Keratinocyte (primary cell): ENCODE data around the gene ATP6V0E1. TPM values are rescaled to one million over a fixed set of nuclear protein-coding genes. Genes with fewer than 3 reads are reported as not detected.

Source experiments
- DNase-seq: peaks from one replicate; pipeline ENCODE4 v3.0.0-alpha.2; 2011; ENCODE audit warnings: low read depth, missing footprints, low spot score
- FAIRE-seq: peaks from 2 replicates; lab custom pipeline; 2011; peaks lifted over from hg19 to GRCh38; lab: Jason Lieb, UNC
- H2AFZ ChIP-seq: 2 replicates; pipeline ENCODE4 v1.6.0; 2012; ENCODE audit warnings: low read length, control low read depth, inconsistent platforms; ENCODE audit not compliant: control insufficient read depth
- H3K27ac ChIP-seq: 2 replicates; pipeline ENCODE4 v1.5.1; 2011; ENCODE audit warnings: low read length; ENCODE audit not compliant: control insufficient read depth, insufficient read depth
- H3K27me3 ChIP-seq: 3 replicates; pipeline ENCODE4 v1.6.0; 2011; ENCODE audit warnings: low read length; ENCODE audit not compliant: control insufficient read depth, insufficient read depth; ENCODE audit errors: extremely low read depth
- H3K36me3 ChIP-seq, 2 experiments: 2 replicates in 1 of 2; 3 replicates in 1 of 2; pipeline ENCODE4 v1.5.1; 2011; ENCODE audit warnings: low read length in 2 of 2, mild to moderate bottlenecking in 1 of 2; ENCODE audit not compliant: control insufficient read depth in 2 of 2, insufficient read depth in 2 of 2; ENCODE audit errors: extremely low read depth in 1 of 2
- H3K4me1 ChIP-seq: 3 replicates; pipeline ENCODE4 v1.5.1; 2011; ENCODE audit warnings: low read length; ENCODE audit not compliant: control insufficient read depth, insufficient read depth; ENCODE audit errors: extremely low read depth
- H3K4me2 ChIP-seq: 3 replicates; pipeline ENCODE4 v1.6.0; 2011; ENCODE audit warnings: low read depth, low read length; ENCODE audit not compliant: control insufficient read depth, insufficient read depth; ENCODE audit errors: extremely low read depth
- H3K4me3 ChIP-seq, 3 experiments: fragments of 200-600 bp in 1 of 3; sonication (generic) in 1 of 3; 2 replicates in 2 of 3; 3 replicates in 1 of 3; pipeline ENCODE4 v1.5.1; 2011 to 2016; ENCODE audit warnings: low read length in 3 of 3, mild to moderate bottlenecking in 3 of 3, control low read depth in 2 of 3, inconsistent platforms in 1 of 3, low read depth in 1 of 3, mixed read lengths in 1 of 3, mixed run types in 1 of 3, moderate library complexity in 1 of 3; ENCODE audit not compliant: control insufficient read depth in 2 of 3, insufficient read depth in 2 of 3; ENCODE audit errors: extremely low read depth in 1 of 3
- H3K79me2 ChIP-seq: 2 replicates; pipeline ENCODE4 v1.6.0; 2012; ENCODE audit warnings: low read length; ENCODE audit not compliant: control insufficient read depth, insufficient read depth
- H3K9ac ChIP-seq: 3 replicates; pipeline ENCODE4 v1.6.0; 2011; ENCODE audit warnings: low read length; ENCODE audit not compliant: control insufficient read depth, insufficient read depth; ENCODE audit errors: extremely low read depth
- H3K9me1 ChIP-seq: 3 replicates; pipeline ENCODE4 v1.6.0; 2011; ENCODE audit warnings: low read length; ENCODE audit not compliant: control insufficient read depth, insufficient read depth; ENCODE audit errors: extremely low read depth
- H3K9me3 ChIP-seq: 2 replicates; pipeline ENCODE4 v1.5.1; 2012; ENCODE audit warnings: low read depth, low read length; ENCODE audit not compliant: control insufficient read depth
- H4K20me1 ChIP-seq: 3 replicates; pipeline ENCODE4 v1.6.0; 2011; ENCODE audit warnings: low read length; ENCODE audit not compliant: control insufficient read depth, insufficient read depth; ENCODE audit errors: extremely low read depth
- CTCF ChIP-seq, 3 experiments: IDR thresholded peaks in 1 of 3; conservative IDR thresholded peaks in 1 of 3; optimal IDR thresholded peaks in 1 of 3; 2 replicates in 2 of 3; 3 replicates in 1 of 3; pipeline versions ENCODE3 to v1.5.1; 2011; ENCODE audit warnings: low read length in 3 of 3, mild to moderate bottlenecking in 3 of 3, moderate library complexity in 2 of 3, control low read depth in 1 of 3, inconsistent platforms in 1 of 3; ENCODE audit not compliant: insufficient read depth in 2 of 3; ENCODE audit errors: extremely low read depth in 1 of 3
- EZH2 ChIP-seq: IDR thresholded peaks from one replicate; pipeline ENCODE4 v1.6.1; 2012; ENCODE audit warnings: inconsistent platforms, mild to moderate bottlenecking, low read length, moderate library complexity
- dilution Hi-C: fragments of 300-500 bp; cut with MboI; formaldehyde crosslinking; loops from one replicate; pipeline ENCODE4 v1.7.0; 2020; ENCODE audit warnings: low sequenced_read_pairs; ENCODE audit not compliant: extremely low pct_ligation_motif_present
- polyA plus RNA-seq, 5 experiments: library from polyadenylated mRNA; depleted of rRNA in 3 of 5; stranded (reverse) in 3 of 5; stranded (forward) in 1 of 5; unstranded in 1 of 5; fragments of >200 nt; gene quantifications; 1 replicate in 1 of 5; 2 replicates in 3 of 5; 3 replicates in 1 of 5; pipeline versions ENCODE4 v1.2.1 to v1.2.3, GENCODE V29; 2011 to 2012; ENCODE audit warnings: missing spikeins in 2 of 5, low read depth in 1 of 5, low replicate concordance in 1 of 5

Gene ATP6V0E1
- polyA plus RNA-seq, 1 donor (not counting 4 experiments of a cell fraction or from before 2014, with no cell fraction given), result 533 TPM

- H3K4me2 ChIP-seq, result no peak overlapping the region
- no peak overlapping the region for H3K4me3 ChIP-seq
- no peak overlapping the region for H3K27ac ChIP-seq
- H3K27me3 ChIP-seq, result no peaks in the 10 kb centered on the region
- H4K20me1 ChIP-seq, result no peaks in the 10 kb centered on the region
- peaks cover 5 to 7% of the 10 kb centered on the region in 2 experiments for H3K36me3 ChIP-seq
- H3K79me2 ChIP-seq, result no peaks in the 10 kb centered on the region
- no peak overlapping the region for H2AFZ ChIP-seq
- no peaks in the 10 kb centered on the region for H3K9me1 ChIP-seq
- FAIRE-seq (no peak), DNase-seq (no peak)
- dilution Hi-C loops, result no loop called here
- no peak for TF ChIP-seq CTCF (optimal IDR thresholded peaks at IDR 0.05 in 1 of 3, IDR thresholded peaks at IDR 0.05 in 1 of 3, conservative IDR thresholded peaks at IDR 0.05 in 1 of 3; ENCODE audit: extremely low read depth in 1 of 3, insufficient read depth in 2 of 3, low read length in 3 of 3)
- TF ChIP-seq EZH2, result no peak
- no peaks in the 10 kb centered on the region for H3K9me3 ChIP-seq
- H3K4me1 ChIP-seq, result no peaks in the 10 kb centered on the region
- H3K9ac ChIP-seq, result no peak overlapping the region
These were observed 9.6 kb upstream of the ATP6V0E1 start for GRCh38 chr5:172973931-172974330.

GRCh38 chr5:172975289-172975688, 8.3 kb upstream of the ATP6V0E1 start:
- dilution Hi-C loops, result no loop called here
- no peak for FAIRE-seq
- Histone ChIP-seq H3K79me2 (no peaks in the 10 kb centered on the region), H3K4me3 (no peak overlapping the region), H3K9ac (no peak overlapping the region), H3K9me3 (no peaks in the 10 kb centered on the region), H3K9me1 (no peaks in the 10 kb centered on the region), H3K4me1 (no peaks in the 10 kb centered on the region), H3K27ac (no peak overlapping the region), H3K27me3 (no peaks in the 10 kb centered on the region), H4K20me1 (no peaks in the 10 kb centered on the region), H3K4me2 (no peak overlapping the region), H2AFZ (no peak overlapping the region), H3K36me3 (peaks cover 0 to under 1% of the 10 kb centered on the region in 2 experiments)
- no peak for TF ChIP-seq EZH2
- no peak for TF ChIP-seq CTCF (optimal IDR thresholded peaks at IDR 0.05 in 1 of 3, IDR thresholded peaks at IDR 0.05 in 1 of 3, conservative IDR thresholded peaks at IDR 0.05 in 1 of 3; ENCODE audit: extremely low read depth in 1 of 3, insufficient read depth in 2 of 3, low read length in 3 of 3)
- DNase-seq, result no peak
